ENCODE results near the gene NSD2.

Gene NSD2

DNA sequence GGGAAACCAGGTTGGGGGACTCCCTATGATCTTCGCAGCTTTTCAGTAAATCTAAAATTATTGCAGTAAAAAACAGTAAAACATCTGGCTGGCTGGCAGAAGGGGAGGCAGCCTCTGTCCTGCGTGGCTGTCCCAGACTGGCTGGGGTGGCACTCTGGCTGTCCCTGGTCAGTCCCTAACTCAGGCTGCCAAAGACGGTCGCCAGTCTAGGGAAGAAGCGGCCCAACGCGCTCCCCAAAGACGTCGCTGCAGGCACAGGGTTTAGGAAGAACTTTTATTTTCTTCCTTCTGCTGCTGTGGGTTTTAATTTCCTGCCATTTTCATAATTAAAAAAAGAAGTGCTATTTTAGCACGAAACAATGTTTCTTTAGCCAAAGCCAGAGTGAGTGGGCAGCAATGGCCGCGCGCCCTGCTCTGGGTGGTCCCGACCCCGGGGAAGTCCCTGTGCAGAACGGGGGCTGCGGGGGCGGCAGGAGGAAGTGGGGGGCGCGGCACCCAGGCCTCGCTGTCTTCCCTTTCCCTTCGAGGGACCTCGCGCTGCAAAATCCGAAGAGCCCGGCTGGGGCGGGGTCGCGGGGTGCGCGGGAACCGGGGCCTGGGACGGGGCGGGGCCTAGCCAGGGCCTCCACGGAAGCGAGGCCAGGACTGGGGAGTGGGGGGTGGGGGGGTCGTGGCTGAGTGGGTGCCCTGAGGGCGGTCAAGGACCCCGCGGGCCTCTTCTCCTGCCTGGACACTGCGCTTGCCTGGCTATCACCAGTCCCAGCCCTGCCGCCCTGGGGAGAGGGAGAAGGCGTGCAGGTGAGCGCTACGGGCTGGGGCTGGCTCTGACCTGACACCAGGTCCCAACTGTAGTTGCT, 8.9 kb upstream of the NSD2 start:
- ChIA-PET CTCF (no interaction called here), POLR2A (no interaction called here)
- no peak for DNase-seq (ENCODE audit: extremely low spot score)
- TF ChIP-seq HDGF (IDR thresholded peaks at IDR 0.05; ENCODE audit: borderline replicate concordance), result no peak
- no peak for TF ChIP-seq FOXM1 (IDR thresholded peaks at IDR 0.05; ENCODE audit: borderline replicate concordance)
- no peak for TF ChIP-seq ZNF384 (IDR thresholded peaks at IDR 0.05)
- TF ChIP-seq SUZ12 (IDR thresholded peaks at IDR 0.05), result no peak
- no peak for TF ChIP-seq NFRKB (IDR thresholded peaks at IDR 0.05)
- TF ChIP-seq BHLHE40 (IDR thresholded peaks at IDR 0.05; ENCODE audit: borderline replicate concordance), result no peak
- no peak for TF ChIP-seq L3MBTL2 (conservative IDR thresholded peaks at IDR 0.05)
- TF ChIP-seq LEF1 (IDR thresholded peaks at IDR 0.05; ENCODE audit: borderline replicate concordance), result no peak
- no peak for TF ChIP-seq ARNT (IDR thresholded peaks at IDR 0.05)
- no peak for TF ChIP-seq FOXA1 (IDR thresholded peaks at IDR 0.05)
- no peak for TF ChIP-seq CTBP1 (IDR thresholded peaks at IDR 0.05; ENCODE audit: borderline replicate concordance)
- TF ChIP-seq ELF4 (IDR thresholded peaks at IDR 0.05), result no peak
- TF ChIP-seq TARDBP (IDR thresholded peaks at IDR 0.05), result no peak
- no peak for TF ChIP-seq SP1 (IDR thresholded peaks at IDR 0.05)
- TF ChIP-seq, protein P1, sequence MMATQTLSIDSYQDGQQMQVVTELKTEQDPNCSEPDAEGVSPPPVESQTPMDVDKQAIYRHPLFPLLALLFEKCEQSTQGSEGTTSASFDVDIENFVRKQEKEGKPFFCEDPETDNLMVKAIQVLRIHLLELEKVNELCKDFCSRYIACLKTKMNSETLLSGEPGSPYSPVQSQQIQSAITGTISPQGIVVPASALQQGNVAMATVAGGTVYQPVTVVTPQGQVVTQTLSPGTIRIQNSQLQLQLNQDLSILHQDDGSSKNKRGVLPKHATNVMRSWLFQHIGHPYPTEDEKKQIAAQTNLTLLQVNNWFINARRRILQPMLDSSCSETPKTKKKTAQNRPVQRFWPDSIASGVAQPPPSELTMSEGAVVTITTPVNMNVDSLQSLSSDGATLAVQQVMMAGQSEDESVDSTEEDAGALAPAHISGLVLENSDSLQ (IDR thresholded peaks at IDR 0.05), result no peak
- no peak for TF ChIP-seq FOXK2 (IDR thresholded peaks at IDR 0.05)

- ChIA-PET CTCF (interaction anchor here (1.6 kb wide), 1 partner anchor 37 kb away, joined by 3 read pairs; no protein-coding TSS in a partner anchor), POLR2A (no interaction called here)
- TF ChIP-seq LEF1 (IDR thresholded peaks at IDR 0.05; ENCODE audit: borderline replicate concordance), result no peak
- no peak for TF ChIP-seq TARDBP (IDR thresholded peaks at IDR 0.05)
- no peak for TF ChIP-seq SP1 (IDR thresholded peaks at IDR 0.05)
- no peak for TF ChIP-seq BHLHE40 (IDR thresholded peaks at IDR 0.05; ENCODE audit: borderline replicate concordance)
- TF ChIP-seq L3MBTL2 (conservative IDR thresholded peaks at IDR 0.05), result no peak
- TF ChIP-seq CTBP1 (IDR thresholded peaks at IDR 0.05; ENCODE audit: borderline replicate concordance), result no peak
- TF ChIP-seq FOXA1 (IDR thresholded peaks at IDR 0.05), result no peak
- no peak for TF ChIP-seq FOXK2 (IDR thresholded peaks at IDR 0.05)
- TF ChIP-seq ELF4 (IDR thresholded peaks at IDR 0.05), result no peak
- TF ChIP-seq ZNF384 (IDR thresholded peaks at IDR 0.05), result no peak
- no peak for TF ChIP-seq SUZ12 (IDR thresholded peaks at IDR 0.05)
- TF ChIP-seq FOXM1 (IDR thresholded peaks at IDR 0.05; ENCODE audit: borderline replicate concordance), result no peak
- TF ChIP-seq HDGF (IDR thresholded peaks at IDR 0.05; ENCODE audit: borderline replicate concordance), result no peak
- TF ChIP-seq, protein P1 (IDR thresholded peaks at IDR 0.05), result no peak
- no peak for TF ChIP-seq NFRKB (IDR thresholded peaks at IDR 0.05)
- TF ChIP-seq ARNT (IDR thresholded peaks at IDR 0.05), result no peak
- no peak for DNase-seq (ENCODE audit: extremely low spot score)
Measured at GRCh38 chr4:1862961-1863296, 8.3 kb upstream of the NSD2 start.

DNA sequence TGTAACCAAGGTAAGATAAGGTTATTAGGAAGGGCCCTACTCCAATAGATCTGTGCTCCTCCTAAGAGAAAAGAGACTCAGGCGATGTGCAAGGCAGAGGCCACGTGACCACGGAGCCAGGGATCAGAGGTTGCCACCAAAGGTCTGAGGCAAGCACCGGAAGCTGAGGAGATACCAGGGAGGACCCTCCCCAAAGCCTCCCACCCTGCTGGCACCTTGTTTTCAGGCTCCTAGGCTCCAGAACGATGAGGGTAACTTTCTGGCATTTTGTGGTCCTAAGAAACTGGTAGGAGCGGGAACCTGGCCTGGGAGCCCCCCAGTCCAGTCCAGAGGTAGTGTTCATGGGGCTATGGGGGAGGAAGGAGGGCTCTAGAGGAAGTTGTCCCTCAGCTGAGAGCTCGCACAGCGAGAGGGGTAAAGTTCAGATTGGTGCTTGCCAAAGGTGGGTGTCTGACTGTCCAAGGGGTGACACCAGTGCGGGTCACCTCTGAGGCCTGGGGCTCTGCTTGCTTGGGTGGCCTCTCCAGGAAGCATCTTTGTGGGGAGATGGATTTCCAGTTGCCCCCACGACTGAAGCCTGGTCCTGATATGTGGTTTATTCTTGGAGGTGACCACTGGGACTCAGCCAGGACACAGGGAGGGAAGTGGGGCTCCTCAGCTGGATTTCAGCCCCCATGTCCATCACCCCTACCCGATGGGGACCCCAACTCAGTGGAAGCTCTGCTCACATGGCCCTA, 7.7 kb upstream of the NSD2 start:
- no peak for DNase-seq (ENCODE audit: extremely low spot score)
- CTCF ChIA-PET, result interaction anchor here (1.6 kb wide), 1 partner anchor 36 kb away, joined by 3 read pairs; no protein-coding TSS in a partner anchor
- POLR2A ChIA-PET, result no interaction called here
- TF ChIP-seq FOXK2 (IDR thresholded peaks at IDR 0.05), result no peak
- no peak for TF ChIP-seq SUZ12 (IDR thresholded peaks at IDR 0.05)
- TF ChIP-seq L3MBTL2 (conservative IDR thresholded peaks at IDR 0.05), result no peak
- no peak for TF ChIP-seq NFRKB (IDR thresholded peaks at IDR 0.05)
- TF ChIP-seq CTBP1 (IDR thresholded peaks at IDR 0.05; ENCODE audit: borderline replicate concordance), result no peak
- no peak for TF ChIP-seq ELF4 (IDR thresholded peaks at IDR 0.05)
- TF ChIP-seq, protein P1 (IDR thresholded peaks at IDR 0.05), result no peak
- TF ChIP-seq FOXM1 (IDR thresholded peaks at IDR 0.05; ENCODE audit: borderline replicate concordance), result no peak

DNA sequence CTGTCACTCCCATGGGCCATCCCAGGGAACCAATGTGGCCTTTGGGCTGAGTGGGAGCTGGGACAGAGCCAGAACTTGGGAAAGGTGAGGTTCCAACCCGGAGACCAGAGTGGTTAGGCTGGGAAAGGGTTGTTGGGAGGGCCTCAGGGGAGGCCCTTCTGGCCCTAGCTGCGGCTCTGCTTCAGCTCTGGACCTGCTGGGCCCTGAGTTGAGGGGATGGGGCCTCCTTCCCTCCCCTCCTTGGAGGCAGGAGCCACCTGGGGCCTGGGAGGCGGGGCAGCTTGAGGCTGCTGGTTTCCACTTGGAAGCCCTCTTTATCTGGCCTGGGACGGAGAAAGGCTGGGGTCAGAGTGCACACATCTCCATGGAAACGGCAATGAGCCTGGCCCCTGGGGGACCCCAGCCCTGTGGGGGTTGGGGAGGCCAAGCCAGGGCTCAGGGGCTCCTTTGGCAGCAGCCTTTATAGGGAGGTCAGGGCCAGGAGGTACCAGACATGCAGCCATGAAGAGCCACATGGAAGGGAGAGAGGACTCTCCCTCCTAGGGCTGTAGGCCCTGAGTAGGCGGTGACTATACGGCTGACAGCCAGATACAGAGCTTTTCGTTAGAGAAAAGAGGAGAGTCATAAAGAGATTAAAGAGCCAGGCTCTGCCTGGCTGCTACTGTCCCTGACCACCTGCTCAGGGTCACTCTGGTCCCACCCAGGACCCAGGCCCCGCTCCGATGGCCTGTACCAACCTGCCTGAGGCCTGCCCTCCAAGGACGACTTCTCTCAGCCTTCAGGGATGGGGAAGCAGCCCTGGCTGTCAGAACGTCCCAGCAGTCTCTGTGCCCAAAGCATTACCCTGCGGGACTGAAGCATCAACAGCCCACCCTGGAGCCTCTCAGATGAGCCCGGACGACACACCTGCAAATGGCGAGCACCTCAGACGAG, 6.9 kb upstream of the NSD2 start:
- TF ChIP-seq L3MBTL2 (conservative IDR thresholded peaks at IDR 0.05), result no peak
- no peak for TF ChIP-seq ELF4 (IDR thresholded peaks at IDR 0.05)
- TF ChIP-seq SP1 (IDR thresholded peaks at IDR 0.05), result no peak
- TF ChIP-seq LEF1 (IDR thresholded peaks at IDR 0.05; ENCODE audit: borderline replicate concordance), result no peak
- TF ChIP-seq TARDBP (IDR thresholded peaks at IDR 0.05), result no peak
- no peak for TF ChIP-seq NFRKB (IDR thresholded peaks at IDR 0.05)
- ChIA-PET POLR2A (interaction anchor here (1.0 kb wide), 1 partner anchor 8 kb away, joined by 3 read pairs; the partner anchor contains the start of gene LETM1), CTCF (interaction anchor here (1.6 kb wide), 1 partner anchor 35 kb away, joined by 3 read pairs; no protein-coding TSS in a partner anchor)
- DNase-seq (ENCODE audit: extremely low spot score), result no peak

DNA sequence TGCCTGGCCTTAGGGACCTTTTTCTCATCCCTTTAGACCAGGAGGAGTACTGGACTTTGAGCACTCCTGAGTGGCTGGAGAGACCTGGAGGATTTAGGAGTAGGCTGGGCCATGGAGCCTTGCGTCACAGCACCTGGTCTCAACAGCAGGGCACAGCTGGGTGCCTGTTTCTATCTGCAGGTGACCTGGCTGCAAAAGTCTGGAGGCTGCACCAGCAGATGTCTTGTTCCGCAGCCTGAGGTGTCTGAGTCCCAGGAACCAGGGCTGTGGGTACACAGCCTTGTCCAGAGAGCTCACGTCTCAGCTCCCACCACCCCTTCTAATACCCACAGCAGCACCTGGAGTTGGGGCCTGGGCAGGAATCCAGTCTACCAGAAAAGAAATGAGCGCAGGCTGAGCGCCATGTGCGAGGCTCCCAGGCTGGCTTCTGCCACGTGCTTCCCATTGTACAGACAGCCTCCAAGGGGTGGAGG, 5.0 kb upstream of the NSD2 start:
- TF ChIP-seq SUZ12 (IDR thresholded peaks at IDR 0.05) (no peak), FOXM1 (IDR thresholded peaks at IDR 0.05; ENCODE audit: borderline replicate concordance) (no peak), ARNT (IDR thresholded peaks at IDR 0.05) (no peak), ZNF384 (IDR thresholded peaks at IDR 0.05) (no peak), L3MBTL2 (conservative IDR thresholded peaks at IDR 0.05) (no peak), FOXA1 (IDR thresholded peaks at IDR 0.05) (no peak)
- ChIA-PET POLR2A (no interaction called here), CTCF (no interaction called here)
- no peak for DNase-seq (ENCODE audit: extremely low spot score)
